HEK293T (cell line): ENCODE results near the gene GCC1.
"Not testable (repeated sequence)": the region's sequence is repeated elsewhere in the genome, so short reads cannot be mapped to it uniquely, and the experiment has no call there.

Experiments
- CTCF ChIA-PET: fragments of 350-600 bp; formaldehyde crosslinking; extraction: SDS; loops from one replicate; lab custom pipeline; 2021; ENCODE audit warnings: antibody characterized with exemption, inconsistent platforms; lab: Yijun Ruan, JAX
- POLR2A ChIA-PET: fragments of 350-600 bp; formaldehyde crosslinking; extraction: SDS; loops from one replicate; lab custom pipeline; 2020; ENCODE audit warnings: antibody characterized with exemption, inconsistent platforms; lab: Yijun Ruan, JAX
- DNase-seq: peaks from one replicate; pipeline ENCODE4 v3.0.0; 2012; ENCODE audit warnings: mixed read lengths; ENCODE audit errors: extremely low spot score
- ARNT ChIP-seq: fragments of 450-650 bp; IDR thresholded peaks from 2 replicates; pipeline ENCODE4 v1.6.1; 2017; ENCODE audit warnings: mild to moderate bottlenecking
- BHLHE40 ChIP-seq: fragments of 450-650 bp; IDR thresholded peaks from 2 replicates; pipeline ENCODE4 v1.6.1; 2016; ENCODE audit warnings: mild to moderate bottlenecking, moderate library complexity, borderline replicate concordance
- CTBP1 ChIP-seq: fragments of 450-650 bp; IDR thresholded peaks from 2 replicates; pipeline ENCODE4 v1.6.1; 2016; ENCODE audit warnings: borderline replicate concordance
- ELF4 ChIP-seq: fragments of 450-650 bp; IDR thresholded peaks from 2 replicates; pipeline ENCODE4 v1.6.1; 2017; ENCODE audit warnings: antibody characterized with exemption
- FOXA1 ChIP-seq: fragments of 450-650 bp; IDR thresholded peaks from 2 replicates; pipeline ENCODE4 v1.6.1; 2016; ENCODE audit warnings: mild to moderate bottlenecking
- FOXK2 ChIP-seq: fragments of 450-650 bp; IDR thresholded peaks from 2 replicates; pipeline ENCODE4 v1.6.1; 2016; ENCODE audit warnings: mild to moderate bottlenecking
- FOXM1 ChIP-seq: fragments of 450-650 bp; IDR thresholded peaks from 2 replicates; pipeline ENCODE4 v1.6.1; 2017; ENCODE audit warnings: mild to moderate bottlenecking, borderline replicate concordance
- HDGF ChIP-seq: fragments of 450-650 bp; IDR thresholded peaks from 2 replicates; pipeline ENCODE4 v1.6.1; 2017; ENCODE audit warnings: antibody characterized with exemption, borderline replicate concordance
- L3MBTL2 ChIP-seq: fragments of 450-650 bp; conservative IDR thresholded peaks from 2 replicates; pipeline ENCODE4 v1.6.1; 2016; ENCODE audit warnings: mild to moderate bottlenecking
- LEF1 ChIP-seq: fragments of 450-650 bp; IDR thresholded peaks from 2 replicates; pipeline ENCODE4 v1.6.1; 2017; ENCODE audit warnings: mild to moderate bottlenecking, borderline replicate concordance
- NFRKB ChIP-seq: fragments of 450-650 bp; IDR thresholded peaks from 2 replicates; pipeline ENCODE4 v1.6.1; 2016; ENCODE audit warnings: mild to moderate bottlenecking, moderate library complexity
- SP1 ChIP-seq: fragments of 450-650 bp; IDR thresholded peaks from 2 replicates; pipeline ENCODE4 v1.6.1; 2017
- SUZ12 ChIP-seq: fragments of 450-650 bp; IDR thresholded peaks from 2 replicates; pipeline ENCODE4 v1.6.1; 2016; ENCODE audit warnings: mild to moderate bottlenecking
- TARDBP ChIP-seq: fragments of 450-650 bp; IDR thresholded peaks from 2 replicates; pipeline ENCODE4 v1.6.1; 2016
- ZNF384 ChIP-seq: fragments of 450-650 bp; IDR thresholded peaks from 2 replicates; pipeline ENCODE4 v1.6.1; 2016
- TF ChIP-seq, protein P1 (sequence below): fragments of 450-650 bp; IDR thresholded peaks from 2 replicates; pipeline ENCODE4 v1.6.1; 2016

Gene GCC1

DNA sequence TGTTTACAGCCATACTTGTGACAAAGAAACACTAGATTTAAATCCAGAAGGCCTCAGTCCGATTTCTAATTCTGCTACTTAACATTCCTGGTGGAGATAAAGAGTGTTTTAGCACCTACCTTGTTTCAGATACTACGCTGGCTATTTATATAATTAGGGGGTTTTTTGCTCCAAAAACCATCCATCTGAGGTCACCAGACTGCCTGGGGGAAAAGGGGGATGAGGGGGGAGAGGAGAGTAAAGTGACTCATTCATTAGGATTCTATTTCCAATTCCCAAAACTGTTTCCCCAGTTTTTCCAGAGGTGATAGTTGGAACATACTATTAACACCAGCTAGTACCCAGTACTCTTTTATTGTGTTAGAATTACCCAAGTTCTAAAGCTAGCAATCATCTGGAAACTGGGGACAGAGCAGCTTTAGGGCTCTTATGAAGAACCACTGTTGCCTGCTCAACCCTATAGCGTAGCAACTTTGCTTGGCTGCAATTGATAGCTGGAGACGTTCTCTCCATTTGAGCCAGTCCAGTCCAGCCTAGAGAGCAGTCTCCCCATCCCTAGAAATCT lies 6.6 kb downstream of the GCC1 start:
- ChIA-PET POLR2A (interaction anchor here (1.1 to 1.9 kb wide), 2 partner anchors 8 to 10 kb away, joined by 5 to 6 read pairs; partner anchors contain the start of gene ARF5), CTCF (interaction anchor here (0.6 kb wide), 1 partner anchor 17 kb away, joined by 4 read pairs; no protein-coding TSS in a partner anchor)
- no peak for DNase-seq
- no peak for TF ChIP-seq ELF4
- no peak for TF ChIP-seq FOXK2
- no peak for TF ChIP-seq FOXM1
- TF ChIP-seq LEF1: no peak
- TF ChIP-seq BHLHE40: no peak
- TF ChIP-seq SUZ12: no peak

DNA sequence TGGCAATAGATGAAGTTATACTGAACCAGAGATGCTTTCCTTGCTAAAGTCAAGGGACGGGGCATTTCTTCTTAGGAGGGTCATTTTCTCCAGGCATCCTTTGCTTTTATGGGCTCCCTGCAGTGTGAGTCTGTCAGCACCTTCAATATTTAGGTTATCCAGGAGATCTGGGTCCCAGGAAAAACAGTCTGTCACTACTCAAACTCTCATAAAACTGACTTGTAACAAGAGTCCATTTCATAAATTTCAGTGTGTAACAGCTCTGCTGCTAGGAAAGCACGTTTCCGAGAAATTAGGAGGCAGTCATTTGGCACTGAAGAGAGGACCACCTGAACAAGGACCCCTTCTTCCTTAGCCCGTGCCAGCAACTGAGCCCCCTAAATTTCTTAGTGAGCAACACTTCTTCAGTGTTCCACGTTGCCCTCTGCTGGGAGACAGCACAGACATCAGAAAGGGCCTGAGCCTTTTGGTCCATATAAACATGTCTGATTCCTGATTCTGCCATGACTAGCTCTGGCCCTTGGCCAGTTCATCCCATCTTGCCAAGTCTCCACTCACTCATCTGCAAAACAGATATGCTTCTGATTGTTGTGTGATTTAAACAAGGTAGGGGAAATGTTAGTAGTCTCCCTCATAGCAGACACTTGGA lies 7.2 kb downstream of the GCC1 start:
- POLR2A ChIA-PET: interaction anchor here (1.1 to 1.9 kb wide), 2 partner anchors 9 to 10 kb away, joined by 5 to 6 read pairs; partner anchors contain the start of gene ARF5
- CTCF ChIA-PET: interaction anchor here (0.6 kb wide), 1 partner anchor 16 kb away, joined by 4 read pairs; no protein-coding TSS in a partner anchor
- DNase-seq: no peak
- TF ChIP-seq SUZ12 (no peak), L3MBTL2 (0 out of 2 replicates have a peak, but pooled peaks have one; percentile 20), CTBP1 (peak; percentile 77; the same call in 1 of the 2 replicates), ARNT (peak; percentile 62)

DNA sequence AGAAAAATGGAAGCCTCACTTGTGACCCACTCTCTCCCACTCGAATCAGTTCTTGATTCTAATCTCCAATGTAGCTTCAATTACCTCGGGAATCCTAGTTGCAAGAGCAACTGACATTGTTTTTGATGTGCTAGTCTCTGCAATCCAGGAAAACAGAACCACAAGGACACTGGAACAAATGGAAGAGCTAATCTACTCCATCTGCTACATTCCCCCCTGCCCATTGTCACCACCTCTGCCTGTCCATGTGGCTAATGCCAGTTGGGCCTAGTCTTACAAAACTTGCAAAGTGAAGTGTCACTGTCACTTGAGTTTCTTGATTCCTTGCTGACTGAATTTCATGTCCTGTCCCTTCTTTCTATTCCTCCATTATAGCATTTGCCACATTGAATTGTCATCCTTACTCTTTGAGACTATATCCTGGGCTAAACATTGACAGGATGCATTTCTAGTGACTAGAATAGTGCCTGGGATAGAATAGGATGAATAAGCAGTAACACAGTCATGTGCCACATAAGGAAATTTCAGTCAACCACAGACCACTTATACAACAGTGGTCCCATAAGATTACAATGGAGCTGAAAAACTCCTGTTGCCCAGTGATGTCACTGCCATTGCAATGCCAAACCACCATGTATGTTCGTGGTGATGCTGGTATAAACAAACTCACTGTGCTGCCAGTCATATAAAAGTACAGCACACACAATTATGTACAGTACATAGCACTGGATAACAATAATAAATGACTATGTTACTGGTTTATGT lies 13.5 kb downstream of the GCC1 start:
- ChIA-PET POLR2A (no interaction called here), CTCF (no interaction called here)
- TF ChIP-seq ELF4 (no peak), SUZ12 (no peak), FOXM1 (no peak), BHLHE40 (no peak), TARDBP (no peak), L3MBTL2 (no peak), HDGF (no peak), LEF1 (no peak), CTBP1 (no peak), NFRKB (no peak), FOXK2 (no peak), ARNT (no peak), ZNF384 (no peak), SP1 (no peak), FOXA1 (no peak)
- TF ChIP-seq, protein P1, sequence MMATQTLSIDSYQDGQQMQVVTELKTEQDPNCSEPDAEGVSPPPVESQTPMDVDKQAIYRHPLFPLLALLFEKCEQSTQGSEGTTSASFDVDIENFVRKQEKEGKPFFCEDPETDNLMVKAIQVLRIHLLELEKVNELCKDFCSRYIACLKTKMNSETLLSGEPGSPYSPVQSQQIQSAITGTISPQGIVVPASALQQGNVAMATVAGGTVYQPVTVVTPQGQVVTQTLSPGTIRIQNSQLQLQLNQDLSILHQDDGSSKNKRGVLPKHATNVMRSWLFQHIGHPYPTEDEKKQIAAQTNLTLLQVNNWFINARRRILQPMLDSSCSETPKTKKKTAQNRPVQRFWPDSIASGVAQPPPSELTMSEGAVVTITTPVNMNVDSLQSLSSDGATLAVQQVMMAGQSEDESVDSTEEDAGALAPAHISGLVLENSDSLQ: no peak
- no peak for DNase-seq

DNA sequence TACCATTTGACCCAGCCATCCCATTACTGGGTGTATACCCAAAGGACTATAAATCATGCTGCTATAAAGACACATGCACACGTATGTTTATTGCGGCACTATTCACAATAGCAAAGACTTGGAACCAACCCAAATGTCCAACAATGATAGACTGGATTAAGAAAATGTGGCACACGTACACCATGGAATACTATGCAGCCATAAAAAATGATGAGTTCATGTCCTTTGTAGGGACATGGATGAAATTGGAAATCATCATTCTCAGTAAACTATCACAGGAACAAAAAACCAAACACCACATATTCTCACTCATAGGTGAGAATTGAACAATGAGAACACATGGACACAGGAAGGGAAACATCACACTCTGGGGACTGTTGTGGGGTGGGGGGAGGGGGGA lies 17.4 kb downstream of the GCC1 start:
- CTCF ChIA-PET, DNase-seq, POLR2A ChIA-PET: not testable (repeated sequence)

DNA sequence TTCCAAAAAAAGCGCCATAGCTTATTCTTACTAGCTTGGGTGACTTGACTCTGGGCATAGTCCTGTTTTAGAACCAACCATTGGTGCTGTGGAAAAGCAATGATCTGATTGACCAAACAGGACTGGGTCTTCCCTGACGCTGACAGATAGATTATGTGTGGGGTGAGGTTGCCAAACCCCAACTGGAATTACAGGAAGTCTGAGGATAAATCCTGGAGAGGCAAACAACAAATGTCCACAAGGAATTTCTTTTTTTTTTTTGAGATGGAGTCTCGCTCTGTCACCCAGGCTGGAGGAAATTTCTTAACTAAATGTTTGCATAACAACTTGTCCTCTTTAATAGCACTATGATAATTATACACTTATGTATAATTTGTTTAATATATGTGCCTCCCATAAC lies 19.2 kb downstream of the GCC1 start:
- POLR2A ChIA-PET: no interaction called here
- CTCF ChIA-PET: no interaction called here

DNA sequence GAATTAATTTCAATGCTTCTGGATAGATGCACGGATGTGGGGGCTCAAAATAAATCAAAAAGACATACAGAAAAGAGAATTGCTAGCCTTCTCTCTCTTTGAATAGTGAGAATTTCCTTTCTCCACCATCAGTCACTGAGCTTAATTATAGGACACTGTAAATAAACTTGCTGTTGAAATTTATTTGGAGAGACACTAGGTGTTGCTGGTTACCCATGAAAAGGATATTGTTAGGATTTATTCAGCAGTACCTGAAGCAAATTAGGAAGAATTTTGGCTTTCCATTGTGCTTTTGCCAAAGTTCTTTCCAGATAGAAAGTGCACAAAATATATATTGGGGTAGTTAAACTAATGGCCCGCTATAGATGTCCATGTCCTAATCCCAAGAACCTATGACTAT lies 27.6 kb downstream of the GCC1 start:
- DNase-seq: no peak
- ChIA-PET POLR2A (no interaction called here), CTCF (no interaction called here)
- TF ChIP-seq NFRKB (no peak), ELF4 (no peak)

More for the DNA sequence above, 19.2 kb downstream of the GCC1 start:
- no peak for TF ChIP-seq TARDBP
- TF ChIP-seq L3MBTL2: no peak
- no peak for TF ChIP-seq ZNF384
- TF ChIP-seq, protein P1: no peak
- TF ChIP-seq FOXM1: no peak
- no peak for TF ChIP-seq CTBP1
- TF ChIP-seq SUZ12: no peak
- DNase-seq: no peak

DNA sequence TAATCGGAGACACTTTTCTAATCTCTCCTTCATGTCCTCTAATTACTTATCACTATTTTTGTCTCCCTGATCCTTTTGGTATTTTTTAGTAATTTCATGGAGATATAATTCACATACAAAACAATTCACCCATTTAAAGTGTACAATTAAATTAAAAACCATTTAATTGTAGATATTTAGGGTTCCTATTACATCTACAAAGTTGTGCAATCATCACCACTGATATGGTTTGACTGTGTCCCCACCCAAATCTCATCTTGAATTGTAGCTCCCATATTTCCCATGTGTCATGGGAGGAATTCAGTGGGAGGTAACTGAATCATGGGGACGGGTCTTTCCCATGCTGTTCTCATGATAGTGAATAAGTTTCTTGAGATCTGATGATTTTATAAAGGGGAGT lies 29.0 kb downstream of the GCC1 start:
- POLR2A ChIA-PET: no interaction called here
- TF ChIP-seq FOXA1: no peak
- TF ChIP-seq BHLHE40: no peak
- no peak for TF ChIP-seq ELF4
- no peak for TF ChIP-seq HDGF
- no peak for TF ChIP-seq NFRKB
- no peak for TF ChIP-seq ZNF384
- no peak for TF ChIP-seq ARNT
- TF ChIP-seq LEF1: no peak
- no peak for TF ChIP-seq TARDBP
- no peak for TF ChIP-seq SP1
- no peak for TF ChIP-seq SUZ12
- TF ChIP-seq CTBP1: no peak
- TF ChIP-seq FOXM1: no peak
- TF ChIP-seq L3MBTL2: no peak
- DNase-seq: no peak

More for the DNA sequence above, 29.0 kb downstream of the GCC1 start:
- CTCF ChIA-PET: no interaction called here
